HUES48 (cell line): Measurements from ENCODE around the gene BHLHE40.
A peak's percentile ranks its signal among the peaks of the same experiment; 100 is the strongest.

ENCODE experiments used
- H3K27ac ChIP-seq: one replicate; pipeline ENCODE4 v1.7.0; 2013; ENCODE audit warnings: low read depth, low read length, inconsistent platforms
- H3K27me3 ChIP-seq: 2 replicates; pipeline ENCODE4 v1.6.1; 2013; ENCODE audit warnings: mild to moderate bottlenecking, low read length; ENCODE audit not compliant: control insufficient read depth, insufficient read depth
- H3K36me3 ChIP-seq: 2 replicates; pipeline ENCODE4 v1.6.1; 2013; ENCODE audit warnings: low read length; ENCODE audit not compliant: control insufficient read depth, insufficient read depth
- H3K4me1 ChIP-seq: 2 replicates; pipeline ENCODE4 v1.6.1; 2013; ENCODE audit warnings: mild to moderate bottlenecking, low read length; ENCODE audit not compliant: control insufficient read depth, insufficient read depth
- H3K4me3 ChIP-seq: 2 replicates; pipeline ENCODE4 v1.5.1; 2013; ENCODE audit warnings: mild to moderate bottlenecking, low read depth, low read length
- H3K9ac ChIP-seq: 2 replicates; pipeline ENCODE4 v1.6.1; 2013; ENCODE audit warnings: mild to moderate bottlenecking, low read depth, low read length, moderate library complexity
- H3K9me3 ChIP-seq: 2 replicates; pipeline ENCODE4 v1.6.1; 2013; ENCODE audit warnings: low read length; ENCODE audit not compliant: control insufficient read depth, insufficient read depth

The BHLHE40 gene

DNA sequence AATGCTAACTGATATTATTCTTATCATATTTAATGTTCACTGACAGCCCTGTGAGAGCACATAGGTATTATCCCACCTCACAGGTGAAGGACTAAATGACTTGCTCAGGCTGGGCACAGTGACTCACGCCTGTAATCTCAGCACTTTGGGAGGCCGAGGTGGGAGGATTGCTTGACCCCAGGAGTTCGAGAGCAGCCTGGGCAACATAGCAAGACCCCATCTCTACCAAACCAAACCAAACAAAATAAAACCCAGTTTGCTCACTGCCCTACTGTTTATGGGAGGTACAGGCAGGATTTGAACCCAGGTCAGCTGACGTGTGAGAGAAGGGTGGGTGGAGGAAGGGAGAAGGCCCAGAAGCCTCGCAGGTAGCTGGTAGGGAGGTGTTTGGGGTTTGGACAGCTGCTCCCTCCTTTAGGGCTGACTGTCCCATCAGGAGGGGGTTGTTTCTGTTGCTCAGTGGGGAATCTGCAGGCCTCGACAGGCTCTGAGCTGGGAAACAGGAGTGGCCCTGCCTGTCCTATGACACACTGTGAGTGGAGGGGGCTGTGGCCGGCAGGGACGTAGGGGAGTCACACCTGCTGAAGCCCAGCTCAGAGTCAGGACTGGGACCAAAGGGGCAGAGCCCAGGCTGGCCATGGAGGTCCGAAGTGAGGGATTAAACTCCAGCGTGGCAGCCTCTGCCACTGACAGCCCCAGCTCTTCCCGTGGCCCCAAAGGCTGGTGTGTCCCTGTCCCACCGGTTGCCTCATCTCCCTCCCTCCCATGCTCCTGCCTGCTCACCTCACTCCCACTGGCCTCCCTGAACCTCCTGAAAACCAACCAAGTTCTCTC is 25.3 kb downstream of the BHLHE40 start:
- Histone ChIP-seq H3K9ac (no peak overlapping the region), H3K27me3 (no peaks in the 10 kb centered on the region), H3K4me1 (0 out of 2 replicates have a peak, but pooled peaks cover 3% of the 10 kb centered on the region), H3K9me3 (no peaks in the 10 kb centered on the region), H3K27ac (no peak overlapping the region), H3K36me3 (no peaks in the 10 kb centered on the region), H3K4me3 (no peak overlapping the region)

DNA sequence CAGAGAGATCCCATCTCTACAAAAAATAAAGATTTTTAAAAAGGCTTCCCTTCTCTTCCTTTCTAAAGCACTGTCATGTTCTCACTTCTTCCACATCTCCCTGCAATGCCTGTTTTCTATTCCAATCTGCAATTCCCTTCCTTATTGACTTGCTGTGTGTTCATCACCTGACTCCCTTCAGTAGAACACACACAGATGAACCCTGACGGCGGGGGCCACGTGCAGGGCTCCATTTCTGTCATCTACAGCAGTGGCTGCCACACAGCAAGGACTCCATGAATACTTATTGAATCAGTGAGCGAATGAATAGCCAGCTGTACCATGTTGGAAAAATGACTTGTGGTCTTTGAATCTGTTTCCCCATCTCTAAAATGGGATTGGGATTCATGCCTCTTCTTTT is 26.1 kb downstream of the BHLHE40 start:
- Histone ChIP-seq H3K9ac (no peak overlapping the region), H3K4me3 (no peak overlapping the region), H3K36me3 (no peaks in the 10 kb centered on the region), H3K27me3 (no peaks in the 10 kb centered on the region), H3K9me3 (no peaks in the 10 kb centered on the region), H3K4me1 (no peaks in the 10 kb centered on the region), H3K27ac (no peak overlapping the region)

DNA sequence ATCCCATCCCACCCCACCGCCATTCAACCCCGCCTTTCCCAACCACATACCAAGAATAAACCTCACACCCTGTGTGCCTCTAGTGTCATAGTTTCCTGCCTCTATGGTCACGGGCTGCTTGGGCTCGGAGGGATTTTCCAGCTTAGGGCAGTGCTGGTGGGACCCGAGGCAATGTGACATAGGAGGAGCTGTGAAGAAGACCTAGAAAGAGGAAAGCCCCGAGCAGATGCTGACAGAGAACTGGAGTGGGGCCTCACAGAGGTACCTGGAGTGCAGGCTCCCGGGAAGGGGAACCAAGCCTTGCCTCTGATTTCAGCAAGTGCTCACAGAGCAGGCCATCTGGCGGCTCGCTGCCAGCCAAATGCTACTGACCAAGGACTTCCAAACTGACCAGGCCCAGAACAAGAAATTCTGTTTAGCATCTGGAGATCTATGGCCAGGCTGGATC is 27.5 kb downstream of the BHLHE40 start:
- H3K9ac ChIP-seq = no peak overlapping the region
- H3K27me3 ChIP-seq = no peaks in the 10 kb centered on the region

DNA sequence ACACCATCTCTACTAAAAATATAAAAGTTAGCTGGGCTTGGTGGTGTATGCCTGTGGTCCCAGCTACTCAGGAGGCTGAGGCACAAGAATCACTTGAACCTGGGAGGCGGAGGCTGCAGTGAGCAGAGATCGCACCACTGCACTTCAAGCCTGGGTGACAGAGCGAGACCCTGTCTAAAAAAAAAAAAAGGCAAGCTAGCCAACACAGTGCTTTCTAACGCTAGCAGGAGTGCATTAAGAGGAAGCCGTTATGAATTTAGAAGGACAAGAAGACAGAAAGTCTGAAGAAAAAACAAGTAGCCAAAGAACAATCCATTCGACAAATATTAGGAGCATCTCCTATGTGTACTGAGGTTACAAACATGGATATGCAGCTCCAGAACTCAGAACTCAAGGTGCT is 28.6 kb downstream of the BHLHE40 start:
- H3K4me1 ChIP-seq = no peaks in the 10 kb centered on the region
- no peak overlapping the region for H3K9ac ChIP-seq
- no peaks in the 10 kb centered on the region for H3K27me3 ChIP-seq
- no peak overlapping the region for H3K4me3 ChIP-seq
- no peak overlapping the region for H3K27ac ChIP-seq
- H3K36me3 ChIP-seq = no peaks in the 10 kb centered on the region
- no peaks in the 10 kb centered on the region for H3K9me3 ChIP-seq

More for the DNA sequence above, 27.5 kb downstream of the BHLHE40 start:
- Histone ChIP-seq H3K4me1 (no peaks in the 10 kb centered on the region), H3K27ac (no peak overlapping the region), H3K36me3 (no peaks in the 10 kb centered on the region), H3K9me3 (no peaks in the 10 kb centered on the region), H3K4me3 (no peak overlapping the region)

DNA sequence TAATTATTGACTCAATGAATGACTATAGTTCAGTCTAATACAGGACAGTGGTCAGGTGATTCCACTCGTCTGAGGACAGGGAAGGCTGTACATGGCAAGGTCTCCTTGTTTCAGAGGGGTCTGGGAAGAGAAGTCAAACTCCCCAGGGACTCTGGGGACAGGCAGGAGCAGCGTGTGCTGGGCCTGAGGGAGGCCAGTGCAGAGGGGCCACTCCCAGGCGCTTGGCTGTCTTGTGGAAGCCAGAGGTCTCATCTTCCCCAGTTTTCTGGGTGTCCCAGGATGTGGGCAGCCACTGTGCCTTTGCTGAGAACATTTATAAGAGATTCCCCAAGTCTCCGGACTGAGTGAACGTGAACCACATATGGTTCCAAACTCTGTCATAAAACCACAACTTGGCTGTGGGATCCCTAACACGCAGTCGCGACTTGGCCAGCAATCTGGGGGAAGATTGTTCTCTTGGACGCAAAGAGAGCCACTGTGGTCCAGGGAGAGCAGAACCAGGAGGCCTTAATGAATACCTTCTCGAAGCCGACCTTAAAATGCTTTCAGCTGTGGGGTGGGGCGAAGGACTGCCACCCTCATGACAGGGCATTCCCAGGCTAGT is 30.4 kb downstream of the BHLHE40 start:
- Histone ChIP-seq H3K9ac (no peak overlapping the region), H3K4me3 (no peak overlapping the region), H3K9me3 (no peaks in the 10 kb centered on the region), H3K27ac (no peak overlapping the region), H3K4me1 (peaks cover 15% of the 10 kb centered on the region; the same call in 1 of the 2 replicates), H3K27me3 (no peaks in the 10 kb centered on the region), H3K36me3 (no peaks in the 10 kb centered on the region)

DNA sequence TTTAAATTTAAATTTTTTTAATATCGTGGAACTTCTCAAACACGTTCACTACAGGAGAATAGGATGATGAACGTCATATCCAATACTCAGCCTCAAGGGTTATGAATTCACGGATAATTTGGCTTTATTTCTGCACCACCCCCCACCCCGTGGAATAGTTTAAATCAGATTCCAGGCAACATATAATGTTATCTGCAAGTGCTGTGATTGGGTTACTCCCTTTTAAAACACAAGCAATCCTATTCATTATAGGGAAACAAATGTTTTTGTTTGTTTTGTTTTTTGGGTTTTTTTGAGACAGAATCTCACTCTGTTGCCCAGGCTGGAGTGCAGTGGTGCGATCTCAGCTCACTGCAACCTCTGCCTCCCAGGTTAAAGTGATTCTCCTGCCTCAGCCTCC is 30.9 kb downstream of the BHLHE40 start:
- no peak overlapping the region for H3K4me3 ChIP-seq
- H3K9me3 ChIP-seq = no peaks in the 10 kb centered on the region
- H3K27ac ChIP-seq = no peak overlapping the region
- no peaks in the 10 kb centered on the region for H3K36me3 ChIP-seq
- H3K27me3 ChIP-seq = no peaks in the 10 kb centered on the region
- no peak overlapping the region for H3K9ac ChIP-seq
- H3K4me1 ChIP-seq = peaks cover 16% of the 10 kb centered on the region; the same call in 1 of the 2 replicates

DNA sequence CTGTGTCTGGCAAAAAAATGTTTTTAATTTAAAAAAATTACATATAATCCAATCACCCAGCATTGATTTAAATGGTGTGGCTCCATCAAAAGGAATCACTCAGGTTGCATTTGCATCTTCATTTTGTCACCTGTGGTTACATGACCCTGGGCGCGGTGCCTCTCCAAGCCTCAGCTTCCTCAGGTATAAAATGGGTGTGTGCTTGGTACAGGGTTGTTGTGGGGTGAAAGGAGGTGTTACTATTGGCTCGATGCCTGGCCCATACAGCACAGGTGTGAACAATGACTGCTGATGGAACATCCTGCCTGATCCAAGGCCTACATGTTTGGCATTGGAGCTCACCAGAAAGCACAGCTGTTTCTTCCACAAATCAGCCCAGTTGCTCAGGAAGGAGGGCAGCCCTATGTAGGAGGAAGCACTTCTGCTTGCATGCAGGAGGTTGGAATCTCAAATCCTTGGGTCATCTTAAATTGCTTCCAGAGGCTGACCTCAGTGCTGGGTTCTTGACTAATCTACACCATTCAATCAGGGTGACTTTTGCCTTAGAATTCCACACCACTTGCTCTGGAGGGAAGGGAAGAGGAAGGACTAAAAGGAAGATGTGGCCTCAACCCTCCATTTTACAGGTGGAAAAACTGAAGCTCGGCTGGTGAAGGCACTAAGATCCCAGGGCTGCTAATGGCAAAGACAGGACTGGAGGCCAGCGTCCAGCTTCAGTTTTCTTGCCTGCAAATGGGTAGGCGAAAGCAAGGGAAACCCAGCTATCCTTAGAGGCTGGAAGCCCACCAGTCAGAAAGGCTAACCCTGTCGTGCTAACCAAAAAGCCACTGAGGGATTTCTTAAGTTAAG is 31.7 kb downstream of the BHLHE40 start:
- H3K4me3 ChIP-seq = no peak overlapping the region
- no peaks in the 10 kb centered on the region for H3K9me3 ChIP-seq
- H3K27me3 ChIP-seq = no peaks in the 10 kb centered on the region
- no peaks in the 10 kb centered on the region for H3K36me3 ChIP-seq
- H3K27ac ChIP-seq = no peak overlapping the region
- H3K9ac ChIP-seq = no peak overlapping the region
- peaks cover 16% of the 10 kb centered on the region; the same call in 1 of the 2 replicates for H3K4me1 ChIP-seq

DNA sequence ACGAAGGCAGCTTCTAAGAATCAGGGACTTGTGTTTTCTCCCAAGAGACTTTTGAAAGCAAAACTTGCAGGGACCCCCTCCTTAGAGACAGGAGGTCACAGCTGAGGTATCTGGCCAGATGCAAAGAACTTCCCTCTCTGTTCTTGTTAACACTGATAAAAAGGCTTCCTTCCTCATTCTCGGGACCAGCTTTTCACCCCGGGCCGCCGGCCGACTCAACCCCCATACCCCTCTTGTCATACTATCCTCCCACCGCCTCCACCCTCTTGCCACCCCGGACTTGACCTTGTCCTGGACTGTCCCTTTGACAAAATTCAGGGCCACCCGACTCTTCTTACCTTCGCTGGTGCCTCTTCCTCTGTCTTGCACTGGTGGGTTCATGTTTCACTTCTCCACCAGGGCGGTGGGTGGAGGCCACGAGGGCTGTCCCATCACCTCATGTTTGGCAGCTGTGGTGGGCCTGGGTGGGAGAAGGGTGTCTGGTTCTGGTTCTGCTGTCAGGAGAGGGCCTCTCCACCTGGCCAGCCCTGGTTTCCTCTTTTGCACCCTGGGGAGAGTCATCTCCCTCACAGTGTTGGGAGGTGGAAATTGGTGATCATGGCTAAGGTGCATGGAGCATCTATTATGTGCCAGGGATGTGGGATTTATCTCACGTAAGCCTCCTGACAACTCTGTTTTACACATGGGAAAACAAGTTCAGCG is 32.5 kb downstream of the BHLHE40 start:
- Histone ChIP-seq H3K9me3 (no peaks in the 10 kb centered on the region), H3K9ac (no peak overlapping the region), H3K4me3 (no peak overlapping the region), H3K4me1 (peaks cover 16% of the 10 kb centered on the region; the same call in 1 of the 2 replicates), H3K27me3 (no peaks in the 10 kb centered on the region), H3K27ac (no peak overlapping the region), H3K36me3 (no peaks in the 10 kb centered on the region)

DNA sequence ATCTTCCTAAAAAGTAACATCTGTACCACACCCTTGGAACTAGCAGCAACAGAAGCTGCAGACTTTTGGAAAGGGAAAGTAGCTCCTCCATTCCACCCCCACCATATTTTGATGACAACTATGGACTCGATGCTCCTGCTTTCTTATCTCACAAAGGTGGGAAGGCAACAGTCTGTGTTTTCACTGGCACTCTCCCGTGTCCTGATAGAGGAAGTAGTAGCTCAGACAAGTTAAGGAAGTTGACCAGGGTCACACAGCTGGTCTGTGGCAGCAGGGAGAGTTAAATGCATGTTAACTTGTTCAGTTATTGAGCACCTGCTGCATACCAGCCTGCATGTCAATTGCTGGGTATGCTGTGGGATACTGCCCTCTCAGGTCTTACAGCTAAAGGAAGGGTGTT is 33.1 kb downstream of the BHLHE40 start:
- Histone ChIP-seq H3K4me1 (peaks cover 16% of the 10 kb centered on the region; the same call in 1 of the 2 replicates), H3K27ac (no peak overlapping the region), H3K4me3 (no peak overlapping the region), H3K36me3 (no peaks in the 10 kb centered on the region), H3K27me3 (no peaks in the 10 kb centered on the region), H3K9me3 (no peaks in the 10 kb centered on the region), H3K9ac (no peak overlapping the region)

DNA sequence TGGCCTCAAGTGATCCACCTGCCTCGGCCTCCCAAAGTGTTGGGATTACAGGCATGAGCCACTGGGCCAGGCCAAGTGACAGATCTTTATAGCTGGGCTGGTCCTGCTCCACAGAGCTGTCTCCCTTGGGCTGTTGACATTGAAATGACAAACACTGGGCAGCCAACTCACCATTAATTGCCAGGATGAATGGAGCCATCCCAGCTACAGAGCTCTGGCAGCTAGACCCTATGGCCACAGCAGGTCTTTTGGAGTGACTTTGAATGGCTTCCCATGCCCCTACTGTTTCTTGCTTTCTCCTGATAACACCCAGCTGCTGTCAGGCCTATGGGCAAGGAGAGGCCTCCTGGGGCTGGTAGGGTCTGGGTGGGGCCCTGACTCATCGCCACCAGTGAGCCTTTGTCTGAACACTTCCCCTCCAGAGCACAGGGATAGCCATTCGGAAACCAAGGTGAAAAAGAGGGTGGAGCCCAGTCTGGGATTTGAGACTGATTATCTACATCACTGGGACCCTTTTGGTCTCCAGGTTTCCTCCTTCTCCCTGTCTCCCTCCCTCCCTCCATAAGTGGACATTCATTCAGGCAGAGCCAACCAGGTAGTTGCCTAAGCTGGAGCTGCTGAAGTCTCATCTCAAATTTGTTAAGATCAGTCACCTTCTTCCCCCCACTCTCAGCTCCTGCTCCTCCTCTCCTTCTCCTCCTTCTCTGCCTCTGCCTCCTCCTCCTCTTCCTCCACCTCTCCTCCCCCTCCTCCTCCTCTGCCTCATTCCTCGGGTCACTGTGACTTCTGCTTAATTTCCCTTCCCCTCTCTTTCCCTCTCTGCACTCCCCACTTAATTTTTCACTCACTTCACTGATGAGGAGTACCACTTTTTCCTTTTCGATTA is 34.0 kb downstream of the BHLHE40 start:
- peak overlapping the region; percentile 75 for H3K27ac ChIP-seq
- H3K27me3 ChIP-seq = no peaks in the 10 kb centered on the region
- H3K4me3 ChIP-seq = no peak overlapping the region
- H3K9me3 ChIP-seq = no peaks in the 10 kb centered on the region
- H3K9ac ChIP-seq = no peak overlapping the region
- H3K36me3 ChIP-seq = no peaks in the 10 kb centered on the region
- H3K4me1 ChIP-seq = peaks cover 16% of the 10 kb centered on the region; the same call in 1 of the 2 replicates
